Progenitor cell of endocrine pancreas (in vitro differentiated cells): Measurements from ENCODE around the gene EGLN2. TPM values are rescaled to one million over a fixed set of nuclear protein-coding genes. Genes with fewer than 3 reads are reported as not detected.
"Not testable (repeated sequence)": the region's sequence is repeated elsewhere in the genome, so short reads cannot be mapped to it uniquely, and the experiment has no call there.

Source experiments
- DNase-seq: peaks from one replicate; pipeline ENCODE4 v3.0.0; 2021; ENCODE audit warnings: low spot score; ENCODE audit not compliant: unreplicated experiment
- H3K27ac Mint-ChIP-seq: 2 replicates; pipeline ENCODE4 v1.8.0; 2021; ENCODE audit warnings: mild to moderate bottlenecking, moderate library complexity, mixed read lengths
- H3K27me3 Mint-ChIP-seq: 2 replicates; pipeline ENCODE4 v1.8.0; 2021; ENCODE audit warnings: mixed read lengths
- H3K36me3 Mint-ChIP-seq: 2 replicates; pipeline ENCODE4 v1.8.0; 2022; ENCODE audit warnings: mixed read lengths; ENCODE audit not compliant: insufficient read depth
- H3K4me1 Mint-ChIP-seq: 2 replicates; pipeline ENCODE4 v1.8.0; 2021; ENCODE audit warnings: low read depth, mixed read lengths
- H3K4me3 Mint-ChIP-seq: 2 replicates; pipeline ENCODE4 v1.8.0; 2021; ENCODE audit warnings: low read depth, mild to moderate bottlenecking, moderate library complexity, mixed read lengths
- H3K9me3 Mint-ChIP-seq: 2 replicates; pipeline ENCODE4 v1.8.0; 2021; ENCODE audit warnings: low read depth, mixed read lengths
- total RNA-seq: library from RNA; stranded (reverse); gene quantifications from 2 replicates; pipeline ENCODE4 v1.2.1, GENCODE V29; 2021

Gene EGLN2
- total RNA-seq, 1 donor from 2014 or later: 110 TPM

- not testable (repeated sequence) for H3K4me3 Mint-ChIP-seq, H3K4me1 Mint-ChIP-seq, DNase-seq, H3K9me3 Mint-ChIP-seq, H3K36me3 Mint-ChIP-seq, H3K27ac Mint-ChIP-seq
- H3K27me3 Mint-ChIP-seq: peaks cover 41% of the 10 kb centered on the region
Observed at GRCh38 chr19:40852467-40853152, 53.6 kb downstream of the EGLN2 start.

Other genes with a start within 250 kb of the EGLN2 start
- gene SHKBP1, start 222.3 kb upstream of the EGLN2 start, total RNA-seq: 102 and 114 TPM in 2 replicates
- 25.4 TPM in 2 replicates for gene LTBP4, start 197.8 kb upstream of the EGLN2 start, total RNA-seq
- 14.6 and 20.9 TPM in 2 replicates for gene NUMBL, start 108.5 kb upstream of the EGLN2 start, total RNA-seq
- 55.8 and 58.6 TPM in 2 replicates for gene COQ8B, start 82.3 kb upstream of the EGLN2 start, total RNA-seq
- gene ITPKC, start 82.1 kb upstream of the EGLN2 start, total RNA-seq: 20.1 and 20.7 TPM in 2 replicates
- gene ACTMAP, start 48.7 kb upstream of the EGLN2 start, total RNA-seq: 21.1 and 22.5 TPM in 2 replicates
- gene SNRPA, start 48.0 kb upstream of the EGLN2 start, total RNA-seq: 111 and 126 TPM in 2 replicates
- gene MIA, start 23.7 kb upstream of the EGLN2 start, total RNA-seq: 4.6 and 8.5 TPM in 2 replicates
- 20.7 and 21.5 TPM in 2 replicates for gene RAB4B, start 20.9 kb upstream of the EGLN2 start, total RNA-seq
- not detected in 2 replicates for gene CYP2A6, start 51.3 kb downstream of the EGLN2 start, total RNA-seq
- gene CYP2A7, start 83.0 kb downstream of the EGLN2 start, total RNA-seq: not detected in 2 replicates
- 2.0 and 3.0 TPM in 2 replicates for gene CYP2B6, start 192.1 kb downstream of the EGLN2 start, total RNA-seq